HepG2 (cell line): ENCODE measurements around the gene GANC. TPM values are rescaled to one million over a fixed set of nuclear protein-coding genes. Genes with fewer than 3 reads are reported as not detected.

Experiments
- BCL3 ChIP-seq: sonication (generic); formaldehyde crosslinking; IDR thresholded peaks from 2 replicates; pipeline ENCODE4 v1.5.1; 2020; ENCODE audit warnings: mild to moderate bottlenecking, missing genetic modification reagents, moderate library complexity
- MED13 ChIP-seq: sonication (generic); formaldehyde crosslinking; IDR thresholded peaks from 2 replicates; pipeline ENCODE4 v1.5.0; 2020; ENCODE audit warnings: missing genetic modification reagents
- MTA3 ChIP-seq: sonication (generic); formaldehyde crosslinking; IDR thresholded peaks from 2 replicates; pipeline ENCODE4 v1.4.0; 2020; ENCODE audit warnings: missing genetic modification reagents
- ZNF17 ChIP-seq: sonication (generic); formaldehyde crosslinking; IDR thresholded peaks from 2 replicates; pipeline ENCODE4 v1.5.0; 2020; ENCODE audit warnings: mild to moderate bottlenecking, missing genetic modification reagents
- polyA plus RNA-seq, 8 experiments: library from polyadenylated mRNA; depleted of rRNA in 3 of 8; stranded (reverse) in 7 of 8; unstranded in 1 of 8; fragments of >200 nt; fragmentation: Illumina TruSeq in 4 of 8; extraction: Trizol in 4 of 8; gene quantifications; 2 replicates each; pipeline versions ENCODE4 v1.2.1 to v1.2.3, GENCODE V29; 2011 to 2016; ENCODE audit warnings: low read depth in 4 of 8, missing spikeins in 1 of 8, mixed read lengths in 1 of 8; ENCODE audit not compliant: insufficient read depth in 1 of 8
- total RNA-seq, 5 experiments: library from RNA; depleted of rRNA; stranded (reverse); fragments of >200 nt; fragmentation: Illumina TruSeq; extraction: Trizol; gene quantifications; 2 replicates each; pipeline ENCODE4 v1.2.3, GENCODE V29; 2016; ENCODE audit warnings: low read depth in 1 of 5

Gene GANC
- total and polyA plus RNA-seq, 2 of the 13 experiments (the other 11 are each of a cell fraction or from before 2014, with no cell fraction given), result 17.0 to 21.0 TPM

GRCh38 chr15:42405863-42406482, 133.0 kb downstream of the GANC start (continued):
- TF ChIP-seq ZNF17 (no peak), BCL3 (CRISPR knock-in tag) (no peak), MED13 (CRISPR knock-in tag) (no peak), MTA3 (no peak)

Other genes with a start within 250 kb of the GANC start
- 0.04 TPM in 1 of 2 replicates, not detected in the other for gene PLA2G4D, start 178.6 kb upstream of the GANC start, total RNA-seq (2016; rRNA removed; fragmentation: Illumina TruSeq; extraction: Trizol)
- gene PLA2G4D, start 178.6 kb upstream of the GANC start, polyA plus RNA-seq (2011; rRNA removed), result 0.21 and 0.29 TPM in 2 replicates
- not detected in 2 replicates for gene PLA2G4F, start 116.6 kb upstream of the GANC start, total RNA-seq (2016; rRNA removed; fragmentation: Illumina TruSeq; extraction: Trizol)
- 0.01 and 0.07 TPM in 2 replicates for gene PLA2G4F, start 116.6 kb upstream of the GANC start, polyA plus RNA-seq (2011; rRNA removed)
- 22.5 and 22.9 TPM in 2 replicates for gene VPS39, start 64.9 kb upstream of the GANC start, total RNA-seq (2016; rRNA removed; fragmentation: Illumina TruSeq; extraction: Trizol)
- 28.7 and 32.0 TPM in 2 replicates for gene VPS39, start 64.9 kb upstream of the GANC start, polyA plus RNA-seq (2011; rRNA removed)
- 22.8 and 42.8 TPM in 2 replicates for gene TMEM87A, start 232 bp downstream of the GANC start, total RNA-seq (2016; rRNA removed; fragmentation: Illumina TruSeq; extraction: Trizol)
- gene TMEM87A, start 232 bp downstream of the GANC start, polyA plus RNA-seq (2011; rRNA removed), result 14.3 and 20.2 TPM in 2 replicates
- 0.90 and 1.3 TPM in 2 replicates for gene CAPN3, start 86.3 kb downstream of the GANC start, total RNA-seq (2016; rRNA removed; fragmentation: Illumina TruSeq; extraction: Trizol)
- 3.7 and 4.6 TPM in 2 replicates for gene CAPN3, start 86.3 kb downstream of the GANC start, polyA plus RNA-seq (2011; rRNA removed)
- 35.1 and 63.9 TPM in 2 replicates for gene ZNF106, start 217.9 kb downstream of the GANC start, total RNA-seq (2016; rRNA removed; fragmentation: Illumina TruSeq; extraction: Trizol)
- gene ZNF106, start 217.9 kb downstream of the GANC start, polyA plus RNA-seq (2011; rRNA removed), result 11.8 and 12.5 TPM in 2 replicates
- gene SNAP23, start 222.4 kb downstream of the GANC start, total RNA-seq (2016; rRNA removed; fragmentation: Illumina TruSeq; extraction: Trizol), result 101 and 136 TPM in 2 replicates
- gene SNAP23, start 222.4 kb downstream of the GANC start, polyA plus RNA-seq (2011; rRNA removed), result 27.4 and 37.0 TPM in 2 replicates